Mesothelial cell of epicardium (in vitro differentiated cells): Measurements from ENCODE around the gene SPSB2. TPM values are rescaled to one million over a fixed set of nuclear protein-coding genes. Genes with fewer than 3 reads are reported as not detected.
"Not testable (repeated sequence)": the region's sequence is repeated elsewhere in the genome, so short reads cannot be mapped to it uniquely, and the experiment has no call there.

ENCODE experiments used
- DNase-seq, 2 experiments: peaks; one replicate each; pipeline ENCODE4 v3.0.0; 2021; ENCODE audit warnings: low spot score in 2 of 2; ENCODE audit not compliant: unreplicated experiment in 2 of 2
- H3K27ac Mint-ChIP-seq: 2 replicates; pipeline ENCODE4 v1.8.0; 2021; ENCODE audit warnings: mixed read lengths
- H3K27me3 Mint-ChIP-seq: 2 replicates; pipeline ENCODE4 v1.8.0; 2021; ENCODE audit warnings: low read depth, mixed read lengths
- H3K36me3 Mint-ChIP-seq: 2 replicates; pipeline ENCODE4 v1.8.0; 2021; ENCODE audit warnings: mixed read lengths
- H3K4me1 Mint-ChIP-seq: 2 replicates; pipeline ENCODE4 v1.8.0; 2021; ENCODE audit warnings: mixed read lengths
- H3K4me3 Mint-ChIP-seq: 2 replicates; pipeline ENCODE4 v1.8.0; 2021; ENCODE audit warnings: mild to moderate bottlenecking, moderate library complexity, mixed read lengths
- H3K9me3 Mint-ChIP-seq: 2 replicates; pipeline ENCODE4 v1.8.0; 2021; ENCODE audit warnings: mixed read lengths
- total RNA-seq: library from RNA; stranded (reverse); gene quantifications from 3 replicates; pipeline ENCODE4 v1.2.1, GENCODE V29; 2021
- TF ChIP-seq, protein P1 (sequence below): fragments of 200-600 bp; sonication (generic); IDR thresholded peaks from one replicate; pipeline ENCODE4 v1.5.0; 2021; ENCODE audit warnings: antibody characterized with exemption; ENCODE audit not compliant: unreplicated experiment

SPSB2 gene
- total RNA-seq, 1 donor from 2014 or later = 2.9 TPM

DNA sequence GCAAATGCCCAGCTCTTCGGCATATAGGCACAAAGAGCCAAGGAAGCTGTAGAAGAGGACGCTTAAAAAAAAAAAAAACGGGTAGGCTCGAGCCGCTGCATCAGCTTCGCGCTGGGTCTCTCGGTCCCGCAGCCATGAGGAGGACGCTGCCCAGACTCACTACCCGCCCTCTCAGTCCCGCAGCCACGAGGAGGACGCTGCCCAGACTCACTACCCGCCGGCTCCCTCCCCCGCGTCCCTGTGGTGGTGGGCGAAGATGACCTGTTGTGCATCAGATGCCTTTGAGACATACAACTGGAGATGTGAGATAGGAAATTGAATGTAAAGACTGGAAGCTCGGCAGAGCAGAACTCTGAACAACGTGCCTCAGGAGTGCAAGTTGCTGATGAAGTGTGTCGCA, 11.4 kb upstream of the SPSB2 start:
- Mint-ChIP-seq H3K27ac (no peak overlapping the region), H3K36me3 (no peaks in the 10 kb centered on the region), H3K9me3 (no peaks in the 10 kb centered on the region), H3K4me1 (peaks cover 9% of the 10 kb centered on the region), H3K4me3 (no peak overlapping the region), H3K27me3 (no peaks in the 10 kb centered on the region)
- DNase-seq = no peak
- TF ChIP-seq, protein P1, sequence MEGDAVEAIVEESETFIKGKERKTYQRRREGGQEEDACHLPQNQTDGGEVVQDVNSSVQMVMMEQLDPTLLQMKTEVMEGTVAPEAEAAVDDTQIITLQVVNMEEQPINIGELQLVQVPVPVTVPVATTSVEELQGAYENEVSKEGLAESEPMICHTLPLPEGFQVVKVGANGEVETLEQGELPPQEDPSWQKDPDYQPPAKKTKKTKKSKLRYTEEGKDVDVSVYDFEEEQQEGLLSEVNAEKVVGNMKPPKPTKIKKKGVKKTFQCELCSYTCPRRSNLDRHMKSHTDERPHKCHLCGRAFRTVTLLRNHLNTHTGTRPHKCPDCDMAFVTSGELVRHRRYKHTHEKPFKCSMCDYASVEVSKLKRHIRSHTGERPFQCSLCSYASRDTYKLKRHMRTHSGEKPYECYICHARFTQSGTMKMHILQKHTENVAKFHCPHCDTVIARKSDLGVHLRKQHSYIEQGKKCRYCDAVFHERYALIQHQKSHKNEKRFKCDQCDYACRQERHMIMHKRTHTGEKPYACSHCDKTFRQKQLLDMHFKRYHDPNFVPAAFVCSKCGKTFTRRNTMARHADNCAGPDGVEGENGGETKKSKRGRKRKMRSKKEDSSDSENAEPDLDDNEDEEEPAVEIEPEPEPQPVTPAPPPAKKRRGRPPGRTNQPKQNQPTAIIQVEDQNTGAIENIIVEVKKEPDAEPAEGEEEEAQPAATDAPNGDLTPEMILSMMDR = no peak

DNA sequence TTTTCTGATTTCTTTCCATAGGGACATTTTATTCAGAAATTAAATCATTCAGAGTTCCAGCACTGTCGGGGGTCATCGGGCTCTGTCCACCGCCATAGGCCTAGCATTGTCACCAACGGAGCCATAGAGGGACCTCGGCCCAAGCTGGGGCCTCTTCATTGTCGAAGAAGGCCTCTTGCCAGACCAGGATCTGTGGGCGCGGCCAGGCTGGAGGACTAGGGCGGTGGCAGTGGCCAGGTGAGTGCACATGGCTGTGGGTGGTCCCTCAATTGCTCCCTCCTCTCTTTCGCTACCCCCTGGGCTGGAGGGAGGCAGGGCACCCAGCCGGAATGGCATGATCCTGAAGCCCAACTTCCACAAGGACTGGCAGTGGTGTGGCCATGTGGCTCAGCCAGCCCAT, 10.6 kb upstream of the SPSB2 start:
- TF ChIP-seq, protein P1 = no peak
- no peaks in the 10 kb centered on the region for H3K9me3 Mint-ChIP-seq
- H3K4me1 Mint-ChIP-seq = peaks cover 9% of the 10 kb centered on the region
- no peak for DNase-seq
- H3K27me3 Mint-ChIP-seq = no peaks in the 10 kb centered on the region
- H3K27ac Mint-ChIP-seq = no peak overlapping the region
- no peak overlapping the region for H3K4me3 Mint-ChIP-seq
- no peaks in the 10 kb centered on the region for H3K36me3 Mint-ChIP-seq

DNA sequence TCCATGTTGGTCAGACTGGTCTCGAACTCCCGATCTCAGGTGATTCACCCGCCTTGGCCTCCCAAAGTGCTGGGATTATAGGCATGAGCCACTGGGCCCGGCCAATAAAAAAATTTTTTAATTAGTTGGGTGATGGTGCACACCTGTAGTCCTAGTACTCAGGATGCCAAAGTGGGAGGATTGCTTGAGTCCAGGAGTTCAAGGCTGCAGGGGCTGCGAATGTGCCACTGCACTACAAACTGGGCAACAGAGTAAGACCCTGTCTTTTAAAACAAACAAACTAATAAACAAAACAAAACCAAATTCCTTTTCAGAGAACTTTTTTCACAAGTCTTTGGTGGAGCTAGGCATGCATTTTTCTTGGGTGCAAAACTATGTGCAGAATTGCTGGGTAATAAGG, 10.1 kb upstream of the SPSB2 start:
- TF ChIP-seq, protein P1 = no peak
- Mint-ChIP-seq H3K27ac (no peak overlapping the region), H3K36me3 (no peaks in the 10 kb centered on the region), H3K9me3 (no peaks in the 10 kb centered on the region), H3K4me1 (peaks cover 9% of the 10 kb centered on the region), H3K27me3 (no peaks in the 10 kb centered on the region), H3K4me3 (no peak overlapping the region)
- no peak for DNase-seq

DNA sequence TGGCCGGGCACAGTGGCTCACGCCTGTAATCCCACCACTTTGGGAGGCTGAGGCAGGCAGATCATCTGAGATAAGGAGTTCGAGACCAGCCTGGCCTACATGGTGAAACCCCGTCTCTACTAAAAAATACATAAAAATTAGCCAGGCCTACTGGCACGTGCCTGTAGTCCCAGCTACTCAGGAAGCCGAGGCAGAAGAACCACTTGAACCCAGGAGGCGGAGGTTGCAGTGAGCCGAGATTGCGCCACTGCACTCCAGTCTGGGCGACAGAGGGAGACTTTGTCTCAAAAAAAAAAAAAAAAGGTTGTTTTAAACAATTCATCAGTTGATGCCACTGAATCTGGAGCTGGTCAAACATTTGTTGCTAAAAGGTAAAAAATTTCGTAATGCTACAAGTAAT, 6.7 kb upstream of the SPSB2 start:
- not testable (repeated sequence) for DNase-seq, H3K4me3 Mint-ChIP-seq, H3K9me3 Mint-ChIP-seq, H3K36me3 Mint-ChIP-seq, H3K4me1 Mint-ChIP-seq, H3K27ac Mint-ChIP-seq, H3K27me3 Mint-ChIP-seq

DNA sequence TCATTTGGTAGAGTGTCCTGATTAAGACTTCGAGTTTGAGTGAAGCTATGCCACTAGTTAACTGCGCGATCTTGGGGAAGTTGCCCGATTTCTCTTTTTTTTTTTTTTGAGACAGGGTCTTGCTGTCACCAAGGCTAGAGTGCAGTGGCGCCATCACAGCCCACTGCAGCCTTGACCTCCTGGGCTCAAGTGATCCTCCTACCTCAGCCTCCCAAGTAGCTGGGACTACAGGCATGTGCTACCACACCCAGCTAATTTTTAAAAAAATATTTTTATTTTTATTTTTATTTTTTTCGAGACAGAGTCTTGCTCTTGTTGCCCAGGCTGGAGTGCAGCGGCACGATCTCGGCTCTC, 889 bp upstream of the SPSB2 start:
- not testable (repeated sequence) for H3K9me3 Mint-ChIP-seq, H3K27me3 Mint-ChIP-seq, DNase-seq
- Mint-ChIP-seq H3K4me3 (peak overlapping the region; percentile 84), H3K4me1 (peaks cover 22% of the 10 kb centered on the region), H3K36me3 (peaks cover 13% of the 10 kb centered on the region), H3K27ac (peak overlapping the region; percentile 45)

DNA sequence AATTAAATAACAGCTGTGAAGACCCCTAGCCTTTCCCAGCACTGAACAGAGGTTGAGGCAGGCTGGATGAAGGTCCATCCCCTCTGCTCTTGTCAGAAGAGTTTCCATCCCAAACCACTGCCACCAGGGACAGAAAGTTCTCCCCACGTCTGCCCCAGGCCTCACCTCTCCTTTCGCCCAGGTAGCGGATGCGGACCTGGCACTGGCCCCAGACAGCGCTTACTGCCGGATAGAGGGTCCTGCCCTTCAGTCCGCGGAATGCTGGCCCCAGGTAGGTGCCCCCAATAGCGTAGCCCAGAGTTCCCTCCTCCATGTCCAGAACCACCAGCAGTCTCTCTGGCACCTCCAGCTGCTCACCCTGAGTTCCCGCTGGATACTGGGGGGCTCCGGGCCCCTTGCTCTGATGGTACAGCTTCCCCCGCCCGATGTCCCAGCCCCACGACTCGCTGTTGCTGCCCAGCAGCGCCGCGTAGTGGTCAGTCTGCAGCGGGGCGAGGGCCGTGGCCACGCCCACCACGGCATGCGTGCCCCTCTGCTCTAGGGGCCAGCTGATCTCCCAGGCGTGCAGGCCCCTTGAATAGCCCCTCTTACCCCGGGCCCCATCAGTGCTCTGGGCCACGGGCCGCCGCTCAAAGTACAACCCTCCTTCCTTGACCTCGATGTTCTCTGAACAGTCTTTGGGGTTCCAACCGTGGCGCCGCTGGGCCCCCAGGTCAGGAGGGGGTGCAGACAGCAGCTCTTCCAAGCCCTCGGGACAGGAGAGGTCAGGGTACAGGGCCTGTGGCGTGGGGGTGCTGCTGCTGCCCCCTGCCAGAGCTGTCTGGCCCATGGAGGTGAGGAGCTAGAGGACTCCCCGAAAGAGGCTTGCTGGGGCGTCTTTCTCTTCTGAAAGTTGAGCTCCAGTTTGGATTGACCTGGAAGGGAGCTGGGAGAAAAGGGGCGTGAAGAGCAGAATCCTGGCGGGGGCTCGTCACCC, 742 bp downstream of the SPSB2 start:
- Mint-ChIP-seq H3K27me3 (no peaks in the 10 kb centered on the region), H3K9me3 (no peaks in the 10 kb centered on the region), H3K4me3 (peak overlapping the region; percentile 84), H3K27ac (peak overlapping the region; percentile 59), H3K4me1 (peaks cover 30% of the 10 kb centered on the region), H3K36me3 (peaks cover 12% of the 10 kb centered on the region)
- DNase-seq = peak; percentile 76 to 91
- TF ChIP-seq, protein P1 = peak; percentile 87
